ENCODE measurements around the gene LDLRAD2.

LDLRAD2 gene

GRCh38 chr1:21804536-21804935 lies 7.5 kb upstream of the LDLRAD2 start:
- Histone ChIP-seq H3K36me3 (ENCODE audit: insufficient read depth, low read length) (no peaks in the 10 kb centered on the region), H3K27me3 (ENCODE audit: insufficient read depth, low read length, poor library complexity, severe bottlenecking) (no peaks in the 10 kb centered on the region), H3K4me1 (ENCODE audit: insufficient read depth, low read length, poor library complexity, severe bottlenecking) (no peaks in the 10 kb centered on the region), H3K4me2 (ENCODE audit: low read depth, low read length, poor library complexity, severe bottlenecking) (no peak overlapping the region), H2AFZ (ENCODE audit: low read length) (no peak overlapping the region), H4K20me1 (ENCODE audit: insufficient read depth, low read length, poor library complexity, severe bottlenecking) (no peaks in the 10 kb centered on the region), H3K9me3 (ENCODE audit: insufficient read depth, low read depth, low read length) (no peaks in the 10 kb centered on the region), H3K9ac (ENCODE audit: low read depth, low read length, poor library complexity, severe bottlenecking) (no peak overlapping the region), H3F3A (ENCODE audit: low read depth) (no peaks in the 10 kb centered on the region), H3K79me2 (ENCODE audit: insufficient read depth, low read length) (no peaks in the 10 kb centered on the region), H3K9me2 (replicated peaks; ENCODE audit: low read depth, low read length) (no peaks in the 10 kb centered on the region), H3K4me3 (ENCODE audit: low read length, poor library complexity, severe bottlenecking) (no peak overlapping the region)
- TF ChIP-seq CTCF (conservative IDR thresholded peaks at IDR 0.05; ENCODE audit: low read length) (no peak), EZH2phosphoT487 (IDR thresholded peaks at IDR 0.05; ENCODE audit: borderline replicate concordance) (no peak)

DNA sequence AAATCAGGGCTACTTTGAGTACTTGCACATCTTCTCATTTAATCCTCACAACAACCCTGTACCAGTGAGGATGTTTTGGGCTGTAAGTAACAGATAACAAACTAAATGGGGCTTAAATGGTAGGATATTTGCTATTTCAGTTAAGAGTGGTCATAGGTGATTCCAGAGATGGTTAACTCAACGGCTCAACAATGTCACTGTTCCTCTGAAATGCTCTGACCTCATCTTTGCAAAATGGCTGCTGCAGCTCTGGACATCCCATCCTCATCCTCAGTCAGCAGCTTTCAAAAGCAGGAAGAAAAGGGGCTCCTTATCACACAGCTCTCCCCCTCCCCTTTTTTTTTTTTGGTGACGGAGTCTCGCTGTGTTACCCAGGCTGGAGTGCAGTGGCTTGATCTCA lies 1.5 kb downstream of the LDLRAD2 start:
- Histone ChIP-seq H2AFZ (ENCODE audit: low read length) (no peak overlapping the region), H3K36me3 (ENCODE audit: insufficient read depth, low read length) (no peaks in the 10 kb centered on the region), H3K27me3 (ENCODE audit: insufficient read depth, low read length, poor library complexity, severe bottlenecking) (no peaks in the 10 kb centered on the region), H3K9ac (ENCODE audit: low read depth, low read length, poor library complexity, severe bottlenecking) (no peak overlapping the region), H3K4me1 (ENCODE audit: insufficient read depth, low read length, poor library complexity, severe bottlenecking) (no peaks in the 10 kb centered on the region), H3F3A (ENCODE audit: low read depth) (no peaks in the 10 kb centered on the region), H3K4me3 (ENCODE audit: low read length, poor library complexity, severe bottlenecking) (no peak overlapping the region), H4K20me1 (ENCODE audit: insufficient read depth, low read length, poor library complexity, severe bottlenecking) (no peaks in the 10 kb centered on the region), H3K9me3 (ENCODE audit: insufficient read depth, low read depth, low read length) (no peaks in the 10 kb centered on the region), H3K9me2 (replicated peaks; ENCODE audit: low read depth, low read length) (no peaks in the 10 kb centered on the region), H3K4me2 (ENCODE audit: low read depth, low read length, poor library complexity, severe bottlenecking) (no peak overlapping the region), H3K79me2 (ENCODE audit: insufficient read depth, low read length) (no peaks in the 10 kb centered on the region)
- TF ChIP-seq EZH2phosphoT487 (IDR thresholded peaks at IDR 0.05; ENCODE audit: borderline replicate concordance): no peak

DNA sequence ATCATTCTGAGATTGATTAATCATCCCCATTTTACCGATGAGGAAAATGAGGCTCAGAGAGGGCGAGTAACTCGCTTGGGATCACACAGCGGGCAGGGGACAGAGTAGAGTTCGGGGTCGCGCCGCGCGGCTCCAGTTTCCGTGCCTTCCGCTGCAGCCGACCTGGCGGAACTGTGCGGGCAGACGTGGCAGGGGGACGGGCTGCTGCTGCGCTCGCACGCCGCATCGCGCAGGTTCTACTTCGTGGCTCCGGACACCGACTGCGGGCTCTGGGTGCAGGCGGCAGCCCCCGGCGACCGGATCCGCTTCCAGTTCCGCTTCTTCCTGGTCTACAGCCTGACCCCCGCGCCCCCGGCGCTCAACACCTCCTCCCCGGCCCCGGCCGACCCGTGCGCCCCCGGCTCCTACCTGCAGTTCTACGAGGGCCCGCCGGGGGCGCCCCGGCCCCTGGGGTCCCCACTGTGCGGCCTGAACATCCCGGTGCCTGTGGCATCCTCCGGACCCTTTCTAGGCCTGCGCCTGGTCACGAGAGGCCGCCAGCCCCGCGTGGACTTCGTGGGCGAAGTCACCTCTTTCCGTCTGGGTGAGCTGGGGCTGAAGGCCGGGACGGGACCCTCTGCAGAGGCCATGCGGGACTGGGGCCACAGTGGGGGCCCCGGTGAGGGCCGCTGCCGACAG lies 2.3 kb downstream of the LDLRAD2 start:
- no peaks in the 10 kb centered on the region for H3K9me3 ChIP-seq (ENCODE audit: insufficient read depth, low read depth, low read length)

More for the DNA sequence above, 2.3 kb downstream of the LDLRAD2 start:
- H3F3A ChIP-seq (ENCODE audit: low read depth): no peaks in the 10 kb centered on the region
- no peaks in the 10 kb centered on the region for H3K27me3 ChIP-seq (ENCODE audit: insufficient read depth, low read length, poor library complexity, severe bottlenecking)
- H3K4me1 ChIP-seq (ENCODE audit: insufficient read depth, low read length, poor library complexity, severe bottlenecking): no peaks in the 10 kb centered on the region
- H3K9ac ChIP-seq (ENCODE audit: low read depth, low read length, poor library complexity, severe bottlenecking): no peak overlapping the region
- no peak overlapping the region for H3K4me3 ChIP-seq (ENCODE audit: low read length, poor library complexity, severe bottlenecking)
- H3K36me3 ChIP-seq (ENCODE audit: insufficient read depth, low read length): no peaks in the 10 kb centered on the region
- H3K79me2 ChIP-seq (ENCODE audit: insufficient read depth, low read length): no peaks in the 10 kb centered on the region
- TF ChIP-seq CTCF (conservative IDR thresholded peaks at IDR 0.05; ENCODE audit: low read length): 0 out of 2 replicates have a peak, but pooled peaks have one; percentile 14
- TF ChIP-seq EZH2phosphoT487 (IDR thresholded peaks at IDR 0.05; ENCODE audit: borderline replicate concordance): no peak
- H4K20me1 ChIP-seq (ENCODE audit: insufficient read depth, low read length, poor library complexity, severe bottlenecking): no peaks in the 10 kb centered on the region
- H2AFZ ChIP-seq (ENCODE audit: low read length): no peak overlapping the region
- no peaks in the 10 kb centered on the region for H3K9me2 ChIP-seq (replicated peaks; ENCODE audit: low read depth, low read length)
- no peak overlapping the region for H3K4me2 ChIP-seq (ENCODE audit: low read depth, low read length, poor library complexity, severe bottlenecking)

Data from Loucy (cell line).